Fibroblast of villous mesenchyme (primary cell): Measurements from ENCODE around the gene PCSK9. TPM values are rescaled to one million over a fixed set of nuclear protein-coding genes. Genes with fewer than 3 reads are reported as not detected.
"Not testable (repeated sequence)": the region's sequence is repeated elsewhere in the genome, so short reads cannot be mapped to it uniquely, and the experiment has no call there.

Experiments
- DNase-seq: peaks from one replicate; pipeline ENCODE4 v3.0.0-alpha.2; 2010; ENCODE audit warnings: low read depth
- H3K4me3 ChIP-seq: 2 replicates; pipeline ENCODE4 v1.5.1; 2011; ENCODE audit warnings: low read depth, mild to moderate bottlenecking, low read length
- CTCF ChIP-seq: IDR thresholded peaks from 2 replicates; pipeline ENCODE4 v1.5.1; 2012; ENCODE audit warnings: low read depth, mild to moderate bottlenecking, low read length; ENCODE audit not compliant: insufficient read depth
- total RNA-seq: library from RNA; depleted of rRNA; stranded (reverse); fragments of >200 nt; gene quantifications from 2 replicates; pipeline ENCODE4 v1.2.3, GENCODE V29; 2012

The PCSK9 gene
- total RNA-seq, 1 donor, result 9.1 TPM

- H3K4me3 ChIP-seq, result no peak overlapping the region
- TF ChIP-seq CTCF, result no peak
- DNase-seq, result peak; percentile 25
Observed at GRCh38 chr1:55089683-55090082, 50.3 kb downstream of the PCSK9 start.

GRCh38 chr1:55092475-55092874 is 53.1 kb downstream of the PCSK9 start:
- TF ChIP-seq CTCF, result no peak
- H3K4me3 ChIP-seq, result no peak overlapping the region
- DNase-seq, result no peak

GRCh38 chr1:55095095-55095494 is 55.7 kb downstream of the PCSK9 start:
- H3K4me3 ChIP-seq, result no peak overlapping the region
- DNase-seq, result no peak
- no peak for TF ChIP-seq CTCF

GRCh38 chr1:55103891-55104290 is 64.5 kb downstream of the PCSK9 start:
- H3K4me3 ChIP-seq, result no peak overlapping the region
- DNase-seq, result no peak
- TF ChIP-seq CTCF, result no peak

- H3K4me3 ChIP-seq, result no peak overlapping the region
- no peak for TF ChIP-seq CTCF
- no peak for DNase-seq
Observed at GRCh38 chr1:55107101-55107500, 67.8 kb downstream of the PCSK9 start.

- not testable (repeated sequence) for H3K4me3 ChIP-seq, DNase-seq
Observed at GRCh38 chr1:55109005-55109404, 69.7 kb downstream of the PCSK9 start.

Other genes starting within 250 kb of the PCSK9 start
- not detected in 2 replicates for gene TTC22, start 238.2 kb upstream of the PCSK9 start, total RNA-seq
- gene DHCR24, start 152.4 kb upstream of the PCSK9 start, total RNA-seq, result 186 and 297 TPM in 2 replicates
- gene TMEM61, start 58.9 kb upstream of the PCSK9 start, total RNA-seq, result not detected in 2 replicates
- not detected in 2 replicates for gene BSND, start 40.6 kb upstream of the PCSK9 start, total RNA-seq
- 40.6 and 44.0 TPM in 2 replicates for gene USP24, start 175.8 kb downstream of the PCSK9 start, total RNA-seq